IMR-90 (cell line): Measurements from ENCODE around the gene ADAMTS14. TPM values are rescaled to one million over a fixed set of nuclear protein-coding genes. Genes with fewer than 3 reads are reported as not detected.

ENCODE experiments used
- ATAC-seq: fragments of 200-7000 bp; cut with Tn5 transposase; 2 replicates; pipeline ENCODE4 v1.9.1; 2020; ENCODE audit warnings: low read depth, mild to moderate bottlenecking, moderate library complexity
- BruUV-seq: library from RNA; stranded (reverse); fragments of 400-500 nt; replicated peaks from 2 replicates; lab custom pipeline; 2021; lab: Mats Ljungman, UMichigan
- CTCF ChIA-PET: fragments of 300-600 bp; formaldehyde crosslinking; extraction: SDS; loops from one replicate; lab custom pipeline; 2021; ENCODE audit warnings: antibody characterized with exemption; lab: Yijun Ruan, JAX
- POLR2A ChIA-PET: fragments of 300-600 bp; sonication (Branson Sonifier 250); formaldehyde crosslinking; loops from one replicate; lab custom pipeline; 2022; ENCODE audit warnings: antibody characterized with exemption; ENCODE audit not compliant: unreplicated experiment; lab: Charles Lee
- DNase-seq: peaks from one replicate; pipeline ENCODE4 v3.0.0; 2013
- H2AFZ ChIP-seq: replicated peaks from 2 replicates; pipeline ENCODE3; 2013; ENCODE audit warnings: low read length, mild to moderate bottlenecking; ENCODE audit not compliant: poor library complexity
- H2AK5ac ChIP-seq: 2 replicates; pipeline ENCODE4 v1.6.1; 2013; ENCODE audit warnings: low read depth, low read length, inconsistent platforms
- H2AK9ac ChIP-seq: replicated peaks from 2 replicates; pipeline ENCODE3; 2013; ENCODE audit warnings: mild to moderate bottlenecking, low read depth, low read length, moderate library complexity; ENCODE audit not compliant: poor library complexity
- H2BK120ac ChIP-seq: 2 replicates; pipeline ENCODE4 v1.6.1; 2013; ENCODE audit warnings: low read depth, low read length, inconsistent platforms
- H2BK15ac ChIP-seq: 3 replicates; pipeline ENCODE4 v1.6.1; 2013; ENCODE audit warnings: low read depth, low read length, inconsistent platforms
- H2BK20ac ChIP-seq: 2 replicates; pipeline ENCODE4 v1.6.1; 2013; ENCODE audit warnings: low read depth, mild to moderate bottlenecking, inconsistent platforms, low read length, moderate library complexity
- H2BK5ac ChIP-seq: 2 replicates; pipeline ENCODE4 v1.6.1; 2013; ENCODE audit warnings: mild to moderate bottlenecking, low read depth, low read length, inconsistent platforms; ENCODE audit not compliant: poor library complexity, severe bottlenecking
- H3K14ac ChIP-seq: replicated peaks from 2 replicates; pipeline ENCODE4 v1.6.1; 2013; ENCODE audit warnings: low read depth, low read length, inconsistent platforms
- H3K18ac ChIP-seq: 2 replicates; pipeline ENCODE4 v1.6.1; 2013; ENCODE audit warnings: low read depth, low read length, control low read depth
- H3K23ac ChIP-seq: 2 replicates; pipeline ENCODE4 v1.6.1; 2013; ENCODE audit warnings: low read depth, low read length, inconsistent platforms
- H3K27ac ChIP-seq: 2 replicates; pipeline ENCODE4 v1.5.1; 2013; ENCODE audit warnings: mild to moderate bottlenecking, control low read depth, low read length; ENCODE audit not compliant: insufficient read depth
- H3K27me3 ChIP-seq: 2 replicates; pipeline ENCODE4 v1.6.1; 2013; ENCODE audit warnings: low read length; ENCODE audit not compliant: control insufficient read depth, insufficient read depth
- H3K36me3 ChIP-seq: 2 replicates; pipeline ENCODE4 v1.6.1; 2013; ENCODE audit warnings: low read length, mixed read lengths; ENCODE audit not compliant: control insufficient read depth, insufficient read depth
- H3K4ac ChIP-seq: 2 replicates; pipeline ENCODE4 v1.6.1; 2013; ENCODE audit warnings: low read depth, low read length, inconsistent platforms
- H3K4me1 ChIP-seq: 2 replicates; pipeline ENCODE4 v1.6.1; 2013; ENCODE audit warnings: low read length, mixed read lengths; ENCODE audit not compliant: control insufficient read depth, insufficient read depth
- H3K4me2 ChIP-seq: 2 replicates; pipeline ENCODE4 v1.6.1; 2013; ENCODE audit warnings: low read depth, mild to moderate bottlenecking, control low read depth, low read length, moderate library complexity
- H3K4me3 ChIP-seq: 2 replicates; pipeline ENCODE4 v1.5.1; 2013; ENCODE audit warnings: low read depth, mild to moderate bottlenecking, control low read depth, low read length, moderate library complexity; ENCODE audit not compliant: insufficient read depth
- H3K56ac ChIP-seq: 2 replicates; pipeline ENCODE4 v1.6.1; 2013; ENCODE audit warnings: low read length, inconsistent platforms; ENCODE audit not compliant: insufficient read depth; ENCODE audit errors: extremely low read depth
- H3K79me1 ChIP-seq, 2 experiments: 2 replicates each; pipeline ENCODE4 v1.6.1; 2013; ENCODE audit warnings: low read length in 2 of 2, inconsistent platforms in 1 of 2, low read depth in 1 of 2
- H3K9ac ChIP-seq: 2 replicates; pipeline ENCODE4 v1.6.1; 2013; ENCODE audit warnings: low read depth, low read length, control low read depth
- H3K9me1 ChIP-seq: 2 replicates; pipeline ENCODE4 v1.6.1; 2013; ENCODE audit warnings: low read length, inconsistent platforms; ENCODE audit not compliant: insufficient read depth
- H3K9me3 ChIP-seq: 2 replicates; pipeline ENCODE4 v1.6.1; 2013; ENCODE audit warnings: low read length; ENCODE audit not compliant: control insufficient read depth, insufficient read depth
- H4K20me1 ChIP-seq: 2 replicates; pipeline ENCODE4 v1.6.1; 2013; ENCODE audit warnings: low read length, inconsistent platforms; ENCODE audit not compliant: insufficient read depth
- H4K5ac ChIP-seq: 2 replicates; pipeline ENCODE4 v1.6.1; 2013; ENCODE audit warnings: mild to moderate bottlenecking, low read depth, low read length, control low read depth
- H4K8ac ChIP-seq, 2 experiments: 2 replicates each; pipeline ENCODE4 v1.6.1; 2013; ENCODE audit warnings: low read depth in 2 of 2, low read length in 2 of 2, control low read depth in 1 of 2, inconsistent platforms in 1 of 2
- H4K91ac ChIP-seq: 2 replicates; pipeline ENCODE4 v1.6.1; 2013; ENCODE audit warnings: low read depth, low read length, inconsistent platforms; ENCODE audit not compliant: insufficient read depth
- BHLHE40 ChIP-seq: fragments of 150-350 bp; IDR thresholded peaks from 2 replicates; pipeline ENCODE4 v1.6.1; 2016; ENCODE audit warnings: mild to moderate bottlenecking, low read depth, low read length
- CEBPB ChIP-seq: IDR thresholded peaks from 2 replicates; pipeline ENCODE4 v1.6.1; 2012; ENCODE audit warnings: low read depth, low read length, improper control_type of control experiment
- CHD1 ChIP-seq: IDR thresholded peaks from 2 replicates; pipeline ENCODE4 v1.6.1; 2012; ENCODE audit warnings: low read depth, low read length, improper control_type of control experiment
- CTCF ChIP-seq: conservative IDR thresholded peaks from 2 replicates; pipeline ENCODE4 v1.5.1; 2012; ENCODE audit warnings: mild to moderate bottlenecking, low read depth, low read length, improper control_type of control experiment
- FOS ChIP-seq: fragments of 150-350 bp; IDR thresholded peaks from 2 replicates; pipeline ENCODE4 v1.6.1; 2016; ENCODE audit warnings: low read depth, low read length
- MAFK ChIP-seq: IDR thresholded peaks from 2 replicates; pipeline ENCODE4 v1.6.1; 2012; ENCODE audit warnings: low read depth, low read length, improper control_type of control experiment
- MXI1 ChIP-seq: IDR thresholded peaks from 2 replicates; pipeline ENCODE4 v1.6.1; 2012; ENCODE audit warnings: low read depth, mild to moderate bottlenecking, low read length, moderate library complexity, borderline replicate concordance
- POLR2A ChIP-seq: IDR thresholded peaks from 2 replicates; pipeline ENCODE4 v1.6.1; 2012; ENCODE audit warnings: mild to moderate bottlenecking, low read depth, low read length
- RAD21 ChIP-seq: IDR thresholded peaks from 2 replicates; pipeline ENCODE4 v1.6.1; 2012; ENCODE audit warnings: low read length, improper control_type of control experiment
- RCOR1 ChIP-seq: IDR thresholded peaks from 2 replicates; pipeline ENCODE4 v1.6.1; 2012; ENCODE audit warnings: mild to moderate bottlenecking, low read length, improper control_type of control experiment; ENCODE audit not compliant: insufficient replicate concordance
- RFX5 ChIP-seq: IDR thresholded peaks from 2 replicates; pipeline ENCODE4 v1.8.0; 2012; ENCODE audit warnings: low read depth, mild to moderate bottlenecking, low read length, moderate library complexity
- USF2 ChIP-seq: fragments of 150-350 bp; IDR thresholded peaks from 2 replicates; pipeline ENCODE4 v1.6.1; 2017; ENCODE audit warnings: mild to moderate bottlenecking, antibody characterized with exemption, low read length, low read depth
- WGBS, 2 experiments: methylation state at CpG; one replicate each; pipeline versions ENCODE4 v1.1.5 to v1.1.7; 2013; ENCODE audit warnings: missing lambda C conversion rate in 2 of 2; ENCODE audit not compliant: insufficient read length in 1 of 2; ENCODE audit errors: extremely low coverage in 2 of 2; 5-methylcytosine and 5-hydroxymethylcytosine counted together
- dilution Hi-C: fragments of 300-500 bp; cut with HindIII; formaldehyde crosslinking; loops from one replicate; pipeline ENCODE4 v1.14.3; 2018; ENCODE audit warnings: low sequenced_read_pairs; ENCODE audit not compliant: unreplicated experiment
- in situ Hi-C: fragments of 300-500 bp; cut with MboI; formaldehyde crosslinking; loops from 3 replicates; pipeline ENCODE4 v1.14.3; 2019; ENCODE audit warnings: low sequenced_read_pairs, inconsistent platforms, mixed read lengths
- intact Hi-C: fragments of 100-400 bp; cut with micrococcal nuclease; formaldehyde crosslinking; loops from 2 replicates; pipeline ENCODE4 v1.10.0; 2022
- polyA plus RNA-seq, 3 experiments: library from polyadenylated mRNA; depleted of rRNA; stranded (reverse); fragments of >200 nt; gene quantifications; 2 replicates each; pipeline ENCODE4 v1.2.3, GENCODE V29; 2012; ENCODE audit warnings: low replicate concordance in 1 of 3
- total RNA-seq: library from RNA; depleted of rRNA; stranded (reverse); fragments of >200 nt; gene quantifications from 2 replicates; pipeline ENCODE4 v1.2.3, GENCODE V29; 2012

Gene ADAMTS14
- total and polyA plus RNA-seq, 2 of the 4 experiments (the other 2 are of a cell fraction): under 0.01 to 0.31 TPM

GRCh38 chr10:70809011-70809611, 136.8 kb downstream of the ADAMTS14 start:
- ATAC-seq (no peak), DNase-seq (no peak)
- Histone ChIP-seq H3K4me2 (no peak overlapping the region), H4K20me1 (no peaks in the 10 kb centered on the region), H3K18ac (no peak overlapping the region), H3K27ac (no peak overlapping the region), H3K4me3 (no peak overlapping the region), H3K4ac (no peak overlapping the region), H3K14ac (no peak overlapping the region), H3K56ac (no peak overlapping the region), H3K9ac (no peak overlapping the region), H2AK5ac (no peak overlapping the region), H3K79me1 (no peaks in the 10 kb centered on the region), H2BK120ac (no peak overlapping the region), H4K8ac (no peak overlapping the region), H2BK5ac (no peak overlapping the region), H3K9me3 (no peaks in the 10 kb centered on the region), H4K91ac (no peak overlapping the region), H3K36me3 (no peaks in the 10 kb centered on the region), H2BK20ac (no peak overlapping the region), H3K4me1 (no peaks in the 10 kb centered on the region), H2AFZ (no peak overlapping the region), H2AK9ac (peak overlapping the region; percentile 29), H4K5ac (no peak overlapping the region), H3K23ac (no peak overlapping the region), H3K9me1 (no peaks in the 10 kb centered on the region), H3K27me3 (peaks cover 19% of the 10 kb centered on the region), H2BK15ac (no peak overlapping the region)
- dilution Hi-C loops (no loop called here), intact Hi-C loops (no loop called here), in situ Hi-C loops (no loop called here)
- CTCF ChIA-PET: no interaction called here
- no TSS peak for BruUV-seq
- POLR2A ChIA-PET: no interaction called here
- WGBS, 2 experiments: 96% methylated on average over 3 of the region's 6 CpGs; no CpG with 5 or more reads in 1 of the 2 experiments
- no peak for TF ChIP-seq RFX5
- TF ChIP-seq USF2: no peak
- TF ChIP-seq POLR2A: no peak
- TF ChIP-seq RAD21: no peak
- no peak for TF ChIP-seq CHD1
- no peak for TF ChIP-seq FOS
- TF ChIP-seq CTCF: no peak
- no peak for TF ChIP-seq MAFK
- no peak for TF ChIP-seq RCOR1
- no peak for TF ChIP-seq BHLHE40
- no peak for TF ChIP-seq CEBPB
- TF ChIP-seq MXI1: no peak
